Cardiac fibroblast (primary cell): ENCODE data around the gene ITGB3.
A peak's percentile ranks its signal among the peaks of the same experiment; 100 is the strongest.

Experiments
- DNase-seq, 2 donors: peaks; one replicate each; pipeline versions ENCODE4 v3.0.0 to v3.0.0-alpha.2; 2010; ENCODE audit warnings: low read depth in 2 of 2
- H3K4me3 ChIP-seq, 2 donors: replicated peaks in 1 of 2; 1 replicate in 1 of 2; 2 replicates in 1 of 2; pipeline ENCODE4 v1.5.1; 2011; ENCODE audit warnings: low read depth in 2 of 2, low read length in 2 of 2, mild to moderate bottlenecking in 2 of 2, moderate library complexity in 1 of 2
- CTCF ChIP-seq: IDR thresholded peaks from one replicate; pipeline ENCODE4 v1.5.1; 2011; ENCODE audit warnings: low read depth, mild to moderate bottlenecking, low read length, inconsistent platforms

The ITGB3 gene

GRCh38 chr17:47273245-47273644 lies 19.6 kb downstream of the ITGB3 start:
- DNase-seq: no peak
- H3K4me3 ChIP-seq: no peak overlapping the region
- TF ChIP-seq CTCF: no peak

GRCh38 chr17:47274319-47275069 lies 20.9 kb downstream of the ITGB3 start:
- DNase-seq: no peak
- no peak for TF ChIP-seq CTCF
- no peak overlapping the region for H3K4me3 ChIP-seq

- TF ChIP-seq CTCF: no peak
- peak; percentile 66 to 86 for DNase-seq
- no peak overlapping the region for H3K4me3 ChIP-seq
These were observed 21.8 kb downstream of the ITGB3 start for GRCh38 chr17:47275245-47275984.

GRCh38 chr17:47276444-47276843 lies 22.8 kb downstream of the ITGB3 start:
- H3K4me3 ChIP-seq: no peak overlapping the region
- TF ChIP-seq CTCF: no peak
- no peak for DNase-seq

- DNase-seq: peak; percentile 87 to 88
- no peak overlapping the region for H3K4me3 ChIP-seq
- no peak for TF ChIP-seq CTCF
These were observed 23.2 kb downstream of the ITGB3 start for GRCh38 chr17:47276868-47277267.

- no peak for TF ChIP-seq CTCF
- DNase-seq: no peak
- H3K4me3 ChIP-seq: no peak overlapping the region
These were observed 24.3 kb downstream of the ITGB3 start for GRCh38 chr17:47277921-47278320.
